GM18868 (cell line): Measurements from ENCODE around the gene HUWE1.
"Not testable (repeated sequence)": the region's sequence is repeated elsewhere in the genome, so short reads cannot be mapped to it uniquely, and the experiment has no call there.

Experiments used
- ATAC-seq: cut with Tn5 transposase; IDR thresholded peaks from one replicate; pipeline ENCODE4 v1.9.1; 2021; ENCODE audit warnings: mild to moderate bottlenecking, moderate library complexity; ENCODE audit not compliant: unreplicated experiment

Gene HUWE1, protein sequence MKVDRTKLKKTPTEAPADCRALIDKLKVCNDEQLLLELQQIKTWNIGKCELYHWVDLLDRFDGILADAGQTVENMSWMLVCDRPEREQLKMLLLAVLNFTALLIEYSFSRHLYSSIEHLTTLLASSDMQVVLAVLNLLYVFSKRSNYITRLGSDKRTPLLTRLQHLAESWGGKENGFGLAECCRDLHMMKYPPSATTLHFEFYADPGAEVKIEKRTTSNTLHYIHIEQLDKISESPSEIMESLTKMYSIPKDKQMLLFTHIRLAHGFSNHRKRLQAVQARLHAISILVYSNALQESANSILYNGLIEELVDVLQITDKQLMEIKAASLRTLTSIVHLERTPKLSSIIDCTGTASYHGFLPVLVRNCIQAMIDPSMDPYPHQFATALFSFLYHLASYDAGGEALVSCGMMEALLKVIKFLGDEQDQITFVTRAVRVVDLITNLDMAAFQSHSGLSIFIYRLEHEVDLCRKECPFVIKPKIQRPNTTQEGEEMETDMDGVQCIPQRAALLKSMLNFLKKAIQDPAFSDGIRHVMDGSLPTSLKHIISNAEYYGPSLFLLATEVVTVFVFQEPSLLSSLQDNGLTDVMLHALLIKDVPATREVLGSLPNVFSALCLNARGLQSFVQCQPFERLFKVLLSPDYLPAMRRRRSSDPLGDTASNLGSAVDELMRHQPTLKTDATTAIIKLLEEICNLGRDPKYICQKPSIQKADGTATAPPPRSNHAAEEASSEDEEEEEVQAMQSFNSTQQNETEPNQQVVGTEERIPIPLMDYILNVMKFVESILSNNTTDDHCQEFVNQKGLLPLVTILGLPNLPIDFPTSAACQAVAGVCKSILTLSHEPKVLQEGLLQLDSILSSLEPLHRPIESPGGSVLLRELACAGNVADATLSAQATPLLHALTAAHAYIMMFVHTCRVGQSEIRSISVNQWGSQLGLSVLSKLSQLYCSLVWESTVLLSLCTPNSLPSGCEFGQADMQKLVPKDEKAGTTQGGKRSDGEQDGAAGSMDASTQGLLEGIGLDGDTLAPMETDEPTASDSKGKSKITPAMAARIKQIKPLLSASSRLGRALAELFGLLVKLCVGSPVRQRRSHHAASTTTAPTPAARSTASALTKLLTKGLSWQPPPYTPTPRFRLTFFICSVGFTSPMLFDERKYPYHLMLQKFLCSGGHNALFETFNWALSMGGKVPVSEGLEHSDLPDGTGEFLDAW (N-terminal part only)

GRCh38 chrX:53686151-53686885 lies at the start of gene HUWE1:
HUWE1 (minus strand) TSS chrX:53686719; CDS start chrX:53654107, 32,612 bp downstream.
- peak; percentile 45 for ATAC-seq

DNA sequence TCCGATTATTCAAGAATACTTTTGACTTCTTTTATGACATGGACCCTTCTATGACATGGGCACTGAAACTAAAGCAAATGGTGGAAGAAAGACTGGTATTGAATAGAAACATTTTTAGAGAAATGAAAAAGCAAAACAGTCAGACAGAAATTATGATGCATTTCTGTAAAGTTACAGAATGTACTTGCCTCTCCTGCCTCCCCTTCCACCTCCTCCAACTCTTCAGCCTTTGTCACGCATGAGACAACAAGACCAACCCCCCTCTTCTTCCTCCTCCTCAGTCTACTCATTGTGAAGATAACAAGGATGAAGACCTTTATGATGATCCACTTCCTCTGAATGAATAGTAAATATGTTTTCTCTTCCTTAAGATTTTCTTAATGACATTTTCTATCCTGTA lies 46.3 kb upstream of the HUWE1 start:
- no peak for ATAC-seq

GRCh38 chrX:53729751-53730150 lies 43.2 kb upstream of the HUWE1 start:
- no peak for ATAC-seq

DNA sequence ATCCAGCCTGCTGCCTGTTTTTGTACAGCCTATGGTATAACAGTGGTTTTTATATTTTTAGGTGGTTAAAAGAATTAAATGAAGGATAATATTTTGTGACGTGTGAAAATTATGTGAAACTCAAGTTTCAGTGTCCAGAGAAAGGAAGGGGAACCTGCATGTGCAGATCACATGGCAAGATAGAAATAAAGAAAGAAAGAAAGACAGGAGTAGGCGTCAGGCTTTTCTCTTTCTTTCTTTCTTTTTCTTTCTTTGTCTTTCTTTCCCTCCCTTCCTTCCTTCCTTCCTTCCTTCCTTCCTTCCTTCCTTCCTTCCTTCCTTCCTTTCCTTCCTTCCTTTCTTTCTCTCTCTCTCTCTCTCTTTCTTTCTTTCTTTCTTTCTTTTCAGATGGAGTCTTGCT lies 42.0 kb upstream of the HUWE1 start:
- ATAC-seq: no peak

- ATAC-seq: no peak
Observed at GRCh38 chrX:53724872-53725271, 38.4 kb upstream of the HUWE1 start.

GRCh38 chrX:53723381-53723780 lies 36.9 kb upstream of the HUWE1 start:
- no peak for ATAC-seq

- ATAC-seq: not testable (repeated sequence)
Observed at GRCh38 chrX:53721610-53722009, 35.1 kb upstream of the HUWE1 start.

DNA sequence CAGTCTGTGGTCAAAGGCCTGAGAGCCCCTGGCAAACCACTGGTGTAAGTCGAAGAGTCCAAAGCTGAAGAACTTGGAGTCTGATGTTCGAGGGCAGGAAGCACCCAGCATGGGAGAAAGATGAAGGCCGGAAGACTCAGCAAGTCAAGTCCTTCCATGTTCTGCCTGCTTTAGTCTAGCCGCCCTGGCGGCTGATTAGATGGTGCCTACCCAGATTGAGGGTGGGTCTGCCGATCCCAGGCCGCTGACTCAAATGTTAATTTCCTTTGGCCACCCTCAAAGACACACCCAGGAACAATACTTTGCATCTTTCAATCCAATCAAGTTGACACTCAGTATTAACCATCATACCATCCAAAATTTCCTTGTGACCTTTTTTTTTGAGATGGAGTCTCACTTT lies 33.1 kb upstream of the HUWE1 start:
- ATAC-seq: not testable (repeated sequence)

DNA sequence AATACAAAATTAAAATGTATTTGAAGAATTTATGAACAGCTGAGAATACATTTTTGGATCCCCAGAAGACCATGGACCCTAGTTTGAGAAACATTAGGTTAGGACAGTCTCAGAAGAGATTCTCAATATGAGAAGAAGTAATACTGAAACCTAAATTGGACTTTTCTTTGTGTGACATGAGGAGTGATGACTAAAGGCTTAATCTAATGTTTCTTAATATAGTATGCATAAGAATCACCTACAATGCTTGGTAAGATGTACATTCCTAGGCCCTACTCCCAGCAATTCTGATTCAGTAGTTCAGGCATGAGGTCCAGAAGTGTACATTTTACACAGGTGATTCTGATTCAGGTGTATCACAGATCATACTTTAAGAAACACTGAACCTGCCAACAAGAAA lies 31.6 kb upstream of the HUWE1 start:
- peak; percentile 28 for ATAC-seq

DNA sequence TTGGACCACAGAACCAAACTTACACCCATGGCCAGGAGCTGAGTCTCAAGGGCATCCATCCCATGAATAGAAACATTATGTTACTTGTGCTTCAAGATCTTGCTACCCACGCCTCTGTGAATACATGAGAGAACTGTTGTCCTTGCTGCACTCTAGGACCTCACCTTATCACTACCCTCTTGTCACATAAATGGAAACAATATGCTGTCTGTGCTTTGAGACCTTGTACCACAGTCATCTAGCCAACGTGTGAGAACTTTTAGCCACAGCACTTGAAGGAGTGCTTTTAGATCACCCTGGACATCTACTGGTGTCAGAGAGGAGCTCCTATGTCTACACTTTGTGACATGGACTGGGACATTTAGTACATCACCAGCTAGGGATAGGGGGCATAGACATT lies 30.7 kb upstream of the HUWE1 start:
- no peak for ATAC-seq

DNA sequence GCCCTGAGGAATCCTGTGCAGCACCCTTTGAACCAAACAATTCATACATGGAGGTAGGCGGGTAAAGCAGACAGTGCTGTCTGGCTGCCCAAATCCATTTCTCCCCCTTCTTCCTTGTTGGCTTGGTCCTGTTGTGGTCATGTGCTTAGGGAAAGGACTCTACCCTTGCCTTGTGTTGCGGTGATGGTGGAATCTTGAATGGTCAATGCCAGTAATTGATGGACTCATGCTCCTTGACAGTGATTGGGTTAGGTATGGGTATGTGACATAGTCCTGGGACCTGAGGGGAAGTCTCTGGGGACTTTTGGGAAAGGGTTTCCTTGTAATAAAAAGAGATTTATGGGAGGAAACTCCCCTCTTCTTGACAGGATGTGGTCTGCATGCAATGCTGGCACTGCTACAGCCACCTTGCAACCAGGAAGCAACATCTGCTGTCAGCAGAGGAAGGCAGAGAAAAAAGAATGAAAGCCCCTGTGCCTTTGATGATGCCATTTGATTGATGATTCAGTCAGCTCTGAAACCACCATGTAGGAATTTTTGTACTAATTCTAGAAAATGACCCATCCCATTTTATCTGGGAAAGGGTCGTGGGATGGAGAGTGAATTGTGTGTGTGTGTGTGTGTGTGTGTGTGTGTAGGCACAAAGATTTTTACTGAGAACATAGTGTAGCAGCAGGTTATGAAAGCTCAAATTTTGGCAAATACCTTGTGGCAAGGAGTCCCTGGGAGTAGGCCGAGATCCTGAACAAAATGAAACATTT lies 30.0 kb upstream of the HUWE1 start:
- peak; percentile 38 for ATAC-seq

GRCh38 chrX:53715346-53715924 lies 28.9 kb upstream of the HUWE1 start:
- ATAC-seq: no peak

- ATAC-seq: peak; percentile 72
Observed at GRCh38 chrX:53714580-53715345, 28.2 kb upstream of the HUWE1 start.

DNA sequence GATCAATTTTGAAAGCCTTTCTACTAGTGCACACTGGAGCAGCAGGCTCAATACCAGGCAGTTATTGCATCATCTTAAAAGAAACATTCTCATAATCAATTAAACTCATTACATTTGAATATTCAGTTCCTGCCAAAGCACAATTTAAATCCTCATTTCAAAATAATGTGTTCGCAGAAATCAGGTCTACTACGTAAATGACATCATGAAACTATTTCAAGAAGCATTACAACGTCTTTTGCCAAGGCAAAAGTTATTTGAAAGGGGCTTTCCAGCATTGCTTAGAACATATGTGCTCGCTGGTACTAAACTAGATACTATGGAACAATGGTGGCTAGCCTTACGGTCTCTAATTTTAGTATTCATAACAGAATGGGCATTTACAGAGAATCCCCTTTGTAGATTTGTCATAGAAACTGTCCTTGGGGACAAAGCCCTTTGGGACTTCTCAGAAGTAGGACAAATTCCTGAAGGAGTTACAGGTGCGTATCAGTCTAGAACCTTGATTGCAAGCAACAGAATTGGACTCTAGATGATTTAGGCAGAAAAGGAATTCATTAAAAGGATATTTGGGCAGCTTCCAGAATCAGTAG lies 27.6 kb upstream of the HUWE1 start:
- ATAC-seq: no peak

DNA sequence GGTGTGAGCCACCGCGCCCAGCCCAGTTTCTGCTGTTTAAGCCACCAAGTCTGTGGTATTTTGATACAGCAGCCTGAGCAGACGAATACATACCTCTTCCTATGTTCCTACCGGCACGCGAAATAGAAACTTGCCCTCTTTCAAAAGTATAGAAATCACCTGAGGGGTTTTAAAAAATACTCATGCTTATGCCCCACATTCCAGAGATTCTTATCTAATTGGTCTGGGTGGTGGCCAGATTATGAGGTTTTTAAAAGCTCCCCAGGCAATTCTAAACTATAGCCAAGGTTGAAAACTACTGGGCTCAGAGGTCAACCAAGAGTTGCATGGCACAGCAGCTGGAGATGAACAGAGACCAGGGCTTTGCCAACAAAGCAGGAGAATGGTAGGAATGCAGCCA lies 24.9 kb upstream of the HUWE1 start:
- ATAC-seq: no peak

DNA sequence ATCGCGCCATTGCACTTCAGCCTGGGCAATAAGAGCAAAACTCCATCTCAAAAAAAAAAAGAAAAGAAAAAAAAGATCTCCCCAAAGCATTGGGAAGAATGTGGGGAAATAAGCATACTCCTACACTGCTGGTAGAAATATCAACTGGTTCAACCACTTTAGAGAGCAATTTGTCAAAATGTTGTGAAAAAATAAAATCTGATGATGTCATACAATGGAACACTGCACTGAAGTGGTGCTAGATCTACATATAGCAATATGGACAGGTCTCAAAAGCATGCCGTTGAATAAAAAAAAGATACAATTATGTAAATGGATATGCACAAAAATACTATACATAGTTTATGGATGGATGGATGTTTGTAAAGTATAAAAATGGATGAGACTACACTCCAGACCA lies 18.3 kb upstream of the HUWE1 start:
- ATAC-seq: no peak

DNA sequence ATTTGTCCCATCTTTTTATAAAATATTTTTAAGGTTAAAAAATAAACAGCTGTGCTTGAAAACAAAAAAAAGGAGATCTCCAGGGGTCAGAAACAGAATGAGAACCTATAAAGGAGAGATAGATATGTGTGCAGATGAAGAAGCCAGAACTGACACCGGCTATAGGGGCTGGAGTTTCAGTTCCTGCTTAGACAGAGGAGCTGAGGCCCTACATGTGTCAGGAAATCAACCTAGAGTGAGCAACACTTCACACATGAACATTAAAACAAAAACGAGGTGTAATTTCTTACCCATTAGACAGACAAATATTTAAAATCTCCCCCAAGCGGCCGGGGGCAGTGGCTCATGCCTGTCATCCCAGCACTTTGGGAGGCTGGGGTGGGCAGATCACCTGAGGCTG lies 17.8 kb upstream of the HUWE1 start:
- ATAC-seq: peak; percentile 93

DNA sequence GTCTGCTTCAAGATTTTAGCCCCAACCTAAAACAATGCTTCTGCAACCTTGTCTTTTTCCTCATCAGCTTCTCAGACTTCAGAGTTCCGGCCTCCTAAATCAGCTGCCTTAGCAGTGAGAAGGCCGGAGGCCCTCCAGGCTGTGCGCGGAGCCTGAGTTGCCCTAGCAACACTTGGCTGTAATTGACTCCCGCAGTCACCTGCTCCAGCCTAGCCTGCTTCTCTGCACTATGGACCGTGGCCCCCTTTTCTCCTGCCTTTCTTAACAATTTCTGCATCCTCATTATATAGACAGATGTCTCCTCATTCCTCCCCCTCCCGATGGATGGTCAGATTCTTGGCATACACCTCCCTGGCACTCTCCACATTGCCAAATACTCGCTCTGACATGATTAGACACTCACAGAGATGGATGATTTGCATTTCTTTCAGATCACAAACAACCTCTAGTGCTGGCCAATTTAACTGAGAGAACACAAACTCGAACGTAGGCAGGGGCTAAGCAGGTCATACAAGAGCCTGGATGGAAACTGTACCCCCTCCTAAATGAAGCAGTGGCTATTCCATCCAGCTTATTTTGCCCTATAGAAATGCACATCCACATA lies 9.5 kb upstream of the HUWE1 start:
- no peak for ATAC-seq
